ENCODE data around the gene GRID2.

The GRID2 gene

GRCh38 chr4:92996533-92996932 is 692.8 kb downstream of the GRID2 start:
- H3K4me2 ChIP-seq (ENCODE audit: low read depth, low read length) = no peak overlapping the region
- H3F3A ChIP-seq (ENCODE audit: insufficient read depth, low read length) = no peaks in the 10 kb centered on the region
- no peaks in the 10 kb centered on the region for H4K20me1 ChIP-seq (ENCODE audit: insufficient read depth, low read length)
- no peak overlapping the region for H3K27ac ChIP-seq (ENCODE audit: low read length)
- H3K27me3 ChIP-seq (replicated peaks; ENCODE audit: insufficient read depth, low read length) = no peaks in the 10 kb centered on the region
- H3K36me3 ChIP-seq (replicated peaks; ENCODE audit: insufficient read depth, low read length) = no peaks in the 10 kb centered on the region
- H2AFZ ChIP-seq (ENCODE audit: low read length) = no peak overlapping the region
- DNase-seq = no peak
- H3K4me3 ChIP-seq (ENCODE audit: low read length) = no peak overlapping the region
- no peak for TF ChIP-seq EZH2 (optimal IDR thresholded peaks at IDR 0.05; ENCODE audit: low read depth, low read length)
- TF ChIP-seq CTCF (IDR thresholded peaks at IDR 0.05; ENCODE audit: low read length) = no peak
- H3K79me2 ChIP-seq (ENCODE audit: low read length) = no peaks in the 10 kb centered on the region
- H3K9ac ChIP-seq (ENCODE audit: low read length) = no peak overlapping the region
- no peaks in the 10 kb centered on the region for H3K9me2 ChIP-seq (replicated peaks; ENCODE audit: insufficient read depth, low read length)
- no peaks in the 10 kb centered on the region for H3K9me3 ChIP-seq (replicated peaks; ENCODE audit: insufficient read depth, low read length)
- no peaks in the 10 kb centered on the region for H3K4me1 ChIP-seq (ENCODE audit: low read length)

DNA sequence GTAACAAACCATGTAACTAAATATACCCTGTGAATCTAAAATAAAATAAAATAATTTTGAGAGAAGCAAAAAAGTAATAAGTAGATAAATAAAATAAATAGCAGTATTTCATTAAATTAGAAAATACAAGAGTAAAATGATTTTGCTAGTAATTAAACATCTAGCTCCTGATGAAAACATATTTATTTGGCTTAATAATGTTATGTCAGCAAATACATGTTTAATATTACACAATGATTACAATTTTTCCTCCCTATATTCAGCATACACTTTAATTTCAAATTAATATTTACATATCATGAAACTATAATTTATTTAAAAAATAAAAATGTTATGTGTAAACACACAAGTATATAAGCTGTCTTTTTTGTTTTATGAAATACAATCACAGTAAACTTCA is 697.1 kb downstream of the GRID2 start:
- Histone ChIP-seq H3K4me1 (ENCODE audit: low read length) (0 out of 2 replicates have a peak, but pooled peaks cover 6% of the 10 kb centered on the region), H3K4me3 (ENCODE audit: low read length) (no peak overlapping the region), H3K9me2 (replicated peaks; ENCODE audit: insufficient read depth, low read length) (no peaks in the 10 kb centered on the region), H3K79me2 (ENCODE audit: low read length) (no peaks in the 10 kb centered on the region), H3K27me3 (replicated peaks; ENCODE audit: insufficient read depth, low read length) (no peaks in the 10 kb centered on the region), H4K20me1 (ENCODE audit: insufficient read depth, low read length) (no peaks in the 10 kb centered on the region), H3F3A (ENCODE audit: insufficient read depth, low read length) (no peaks in the 10 kb centered on the region), H3K9me3 (replicated peaks; ENCODE audit: insufficient read depth, low read length) (no peaks in the 10 kb centered on the region), H3K36me3 (replicated peaks; ENCODE audit: insufficient read depth, low read length) (no peaks in the 10 kb centered on the region), H3K9ac (ENCODE audit: low read length) (no peak overlapping the region), H3K4me2 (ENCODE audit: low read depth, low read length) (no peak overlapping the region), H3K27ac (ENCODE audit: low read length) (no peak overlapping the region), H2AFZ (ENCODE audit: low read length) (no peak overlapping the region)
- no peak for DNase-seq
- no peak for TF ChIP-seq EZH2 (optimal IDR thresholded peaks at IDR 0.05; ENCODE audit: low read depth, low read length)
- no peak for TF ChIP-seq CTCF (IDR thresholded peaks at IDR 0.05; ENCODE audit: low read length)
- TF ChIP-seq EZH2phosphoT487 (IDR thresholded peaks at IDR 0.05; ENCODE audit: low read length) = no peak

DNA sequence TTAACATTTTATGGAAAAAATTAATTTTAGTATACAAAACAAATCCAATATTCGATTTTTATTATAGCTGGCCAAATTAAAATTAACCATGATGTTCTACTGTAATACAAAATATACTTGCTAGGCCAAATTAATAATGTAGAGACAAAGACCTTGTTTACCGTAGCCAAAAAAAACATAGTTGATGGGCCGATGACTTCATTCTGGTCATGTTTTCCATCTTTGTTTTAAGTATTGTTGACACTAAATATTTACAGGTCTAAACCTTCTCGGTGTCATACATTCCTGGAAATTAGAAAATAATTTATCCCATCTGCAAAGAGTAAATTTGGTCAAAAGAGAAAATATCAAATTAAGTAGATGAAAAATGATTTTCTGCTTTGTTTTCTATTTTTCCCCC is 698.5 kb downstream of the GRID2 start:
- Histone ChIP-seq H3F3A (ENCODE audit: insufficient read depth, low read length) (no peaks in the 10 kb centered on the region), H3K36me3 (replicated peaks; ENCODE audit: insufficient read depth, low read length) (no peaks in the 10 kb centered on the region), H3K27ac (ENCODE audit: low read length) (no peak overlapping the region), H3K9me2 (replicated peaks; ENCODE audit: insufficient read depth, low read length) (no peaks in the 10 kb centered on the region), H3K9ac (ENCODE audit: low read length) (no peak overlapping the region), H3K4me1 (ENCODE audit: low read length) (0 out of 2 replicates have a peak, but pooled peaks cover 6% of the 10 kb centered on the region), H3K4me2 (ENCODE audit: low read depth, low read length) (no peak overlapping the region), H4K20me1 (ENCODE audit: insufficient read depth, low read length) (no peaks in the 10 kb centered on the region), H3K9me3 (replicated peaks; ENCODE audit: insufficient read depth, low read length) (no peaks in the 10 kb centered on the region), H2AFZ (ENCODE audit: low read length) (no peak overlapping the region), H3K79me2 (ENCODE audit: low read length) (no peaks in the 10 kb centered on the region), H3K27me3 (replicated peaks; ENCODE audit: insufficient read depth, low read length) (no peaks in the 10 kb centered on the region), H3K4me3 (ENCODE audit: low read length) (no peak overlapping the region)
- TF ChIP-seq EZH2 (optimal IDR thresholded peaks at IDR 0.05; ENCODE audit: low read depth, low read length) = no peak
- TF ChIP-seq EZH2phosphoT487 (IDR thresholded peaks at IDR 0.05; ENCODE audit: low read length) = no peak
- TF ChIP-seq CTCF (IDR thresholded peaks at IDR 0.05; ENCODE audit: low read length) = no peak
- DNase-seq = no peak

Measured in MM.1S (cell line).